HG02885 (cell line): Measurements from ENCODE around the gene GPRC5B.

Experiments used
- ATAC-seq: cut with Tn5 transposase; IDR thresholded peaks from one replicate; pipeline ENCODE4 v1.9.1; 2021; ENCODE audit warnings: mild to moderate bottlenecking; ENCODE audit not compliant: unreplicated experiment, poor library complexity

The GPRC5B gene

GRCh38 chr16:19824216-19824615 lies 60.4 kb downstream of the GPRC5B start:
- no peak for ATAC-seq

- no peak for ATAC-seq
Measured at GRCh38 chr16:19823322-19823721, 61.3 kb downstream of the GPRC5B start.

- ATAC-seq = no peak
Measured at GRCh38 chr16:19822533-19822932, 62.1 kb downstream of the GPRC5B start.

- no peak for ATAC-seq
Measured at GRCh38 chr16:19817875-19818274, 66.8 kb downstream of the GPRC5B start.

- ATAC-seq = no peak
Measured at GRCh38 chr16:19817122-19817521, 67.5 kb downstream of the GPRC5B start.

GRCh38 chr16:19815418-19815817 lies 69.2 kb downstream of the GPRC5B start:
- ATAC-seq = no peak

GRCh38 chr16:19812986-19813385 lies 71.7 kb downstream of the GPRC5B start:
- ATAC-seq = no peak

GRCh38 chr16:19810817-19811731 lies 73.6 kb downstream of the GPRC5B start:
- ATAC-seq = no peak

GRCh38 chr16:19809693-19810092 lies 75.0 kb downstream of the GPRC5B start:
- no peak for ATAC-seq

- no peak for ATAC-seq
Measured at GRCh38 chr16:19809121-19809635, 75.5 kb downstream of the GPRC5B start.

GRCh38 chr16:19808061-19808641 lies 76.5 kb downstream of the GPRC5B start:
- no peak for ATAC-seq
